Femur (tissue), 1 donor: Measurements from ENCODE around the gene LIN7C.
A peak's percentile ranks its signal among the peaks of the same experiment; 100 is the strongest.
"Not testable (repeated sequence)": the region's sequence is repeated elsewhere in the genome, so short reads cannot be mapped to it uniquely, and the experiment has no call there.

Source experiments
- DNase-seq: peaks from one replicate; pipeline ENCODE4 v3.0.0-alpha.2; 2017

The LIN7C gene, protein sequence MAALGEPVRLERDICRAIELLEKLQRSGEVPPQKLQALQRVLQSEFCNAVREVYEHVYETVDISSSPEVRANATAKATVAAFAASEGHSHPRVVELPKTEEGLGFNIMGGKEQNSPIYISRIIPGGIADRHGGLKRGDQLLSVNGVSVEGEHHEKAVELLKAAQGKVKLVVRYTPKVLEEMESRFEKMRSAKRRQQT

DNA sequence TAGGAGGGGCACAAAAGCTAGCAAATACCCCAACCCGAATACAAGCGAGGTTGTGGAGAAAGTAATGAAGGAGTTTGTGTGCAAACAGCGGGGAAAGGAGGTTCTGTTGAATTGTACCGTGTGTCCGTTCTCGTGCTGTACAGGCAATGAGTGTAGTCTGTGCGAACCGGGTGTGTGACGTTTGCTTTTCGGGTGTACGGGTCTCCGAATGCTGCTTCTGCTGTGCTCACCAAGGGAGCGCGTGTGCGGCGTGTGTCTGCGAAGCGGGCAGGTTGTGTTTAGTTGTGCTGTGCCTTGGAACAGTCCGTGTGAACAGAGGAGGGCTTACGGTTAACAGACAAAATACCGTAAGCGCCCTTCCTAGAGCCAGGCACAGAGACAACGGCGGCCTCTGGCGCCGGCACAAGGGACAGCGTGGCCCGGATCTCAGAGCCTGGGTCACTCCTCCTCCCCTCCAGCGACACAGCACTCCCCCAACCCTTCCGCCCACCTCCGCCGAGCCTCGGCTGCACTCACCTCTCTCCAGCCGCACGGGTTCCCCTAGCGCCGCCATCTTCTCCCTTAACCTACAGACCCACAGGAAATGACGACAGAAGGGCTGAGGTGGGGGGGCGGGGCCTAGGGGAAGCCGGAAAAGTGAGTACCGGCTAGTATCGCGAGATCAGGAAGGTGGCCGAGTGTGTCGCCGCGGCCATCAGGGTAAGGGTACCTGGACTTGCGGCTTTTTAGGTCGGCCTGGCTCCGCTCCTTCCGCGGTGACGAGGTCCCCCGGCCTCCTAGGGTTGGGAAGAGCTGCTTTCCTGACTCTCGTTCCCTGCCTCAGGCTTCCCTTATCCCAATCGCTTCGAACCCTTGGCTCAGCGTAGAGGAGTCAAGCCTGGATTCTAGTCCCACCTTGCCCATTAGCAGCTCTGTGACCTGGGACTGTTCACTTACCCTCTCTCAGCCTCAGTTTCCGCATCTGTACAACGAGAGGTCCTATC is at the start of gene LIN7C:
Gene LIN7C, minus strand, starts transcription at position 570 of the 983 bp plus-strand sequence. Its CDS starts 17 bp downstream, at position 553.
- DNase-seq: peak; percentile 98

DNA sequence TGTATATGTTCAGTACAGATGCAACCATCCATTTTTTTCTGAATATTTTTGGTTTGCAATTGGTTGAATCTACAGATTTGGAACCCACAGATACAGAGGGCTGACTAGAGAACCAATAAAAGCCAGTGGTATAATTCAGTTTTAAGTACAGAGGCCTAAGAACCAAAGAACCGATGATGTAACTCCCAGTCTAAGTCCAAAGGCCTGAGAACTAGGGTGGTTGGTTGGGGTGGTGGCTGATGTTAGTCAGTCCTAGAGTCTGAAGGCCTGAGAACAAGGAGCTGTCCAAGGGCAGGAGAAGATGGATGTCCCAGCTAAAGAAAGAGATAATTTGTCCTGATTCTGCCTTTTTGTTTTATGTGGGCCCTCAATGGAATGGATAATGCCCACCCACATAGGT is 48.7 kb upstream of the LIN7C start:
- no peak for DNase-seq

DNA sequence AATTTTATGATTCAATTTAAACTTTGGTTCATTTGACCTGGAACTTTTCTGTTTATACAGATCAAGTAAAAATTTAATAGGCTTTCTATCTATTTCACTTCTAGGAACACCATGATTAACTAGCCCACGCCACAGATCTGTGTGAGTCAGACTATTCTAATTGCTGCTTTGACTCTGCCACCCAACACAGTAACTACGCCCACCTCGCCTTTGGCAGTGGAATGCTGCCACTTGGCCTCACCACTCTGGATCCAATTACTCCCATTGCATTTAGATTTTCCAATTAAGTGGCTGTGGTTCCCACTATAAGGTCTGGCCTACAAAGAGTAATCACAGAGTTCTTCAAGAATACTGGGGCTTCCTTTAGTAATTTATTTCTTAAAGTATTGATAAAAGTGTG is 46.6 kb upstream of the LIN7C start:
- peak; percentile 26 for DNase-seq

DNA sequence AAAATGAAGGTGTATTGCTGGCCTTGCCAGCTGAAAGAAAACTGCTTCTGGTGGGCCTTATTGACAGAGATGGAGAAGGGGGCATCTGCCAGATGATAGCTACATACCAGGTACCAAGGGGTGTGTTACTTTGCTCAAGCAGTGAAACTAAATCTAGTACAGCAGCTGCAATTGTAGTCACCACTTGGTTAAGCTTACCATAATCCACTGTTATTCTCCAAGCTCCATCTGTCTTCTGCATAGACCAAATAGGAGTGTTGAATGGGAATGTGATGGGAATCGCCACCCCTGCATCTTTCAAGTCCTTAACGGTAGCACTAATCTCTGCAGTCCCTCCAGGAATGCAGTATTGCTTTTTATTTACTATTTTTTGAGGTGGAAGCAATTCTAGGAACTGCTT is 45.8 kb upstream of the LIN7C start:
- DNase-seq: no peak

DNA sequence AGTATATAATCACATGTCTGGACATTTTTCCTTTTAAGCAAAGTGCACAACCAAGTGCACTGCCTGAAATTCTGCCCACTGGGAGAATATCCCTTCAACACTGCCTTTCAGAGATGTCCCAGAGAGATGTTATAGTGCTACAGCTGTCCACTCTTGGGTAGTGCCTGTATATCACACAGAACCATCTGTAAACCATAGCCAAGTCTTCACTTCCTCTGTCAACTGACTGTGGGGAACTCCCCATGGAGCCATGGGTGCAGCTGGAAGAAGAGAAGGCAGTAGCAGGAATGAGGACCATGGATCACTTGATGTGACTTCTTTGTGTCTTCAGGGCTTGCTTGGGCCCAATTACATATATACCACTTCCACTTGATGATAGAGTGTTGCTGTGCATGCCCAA is 44.6 kb upstream of the LIN7C start:
- DNase-seq: no peak

DNA sequence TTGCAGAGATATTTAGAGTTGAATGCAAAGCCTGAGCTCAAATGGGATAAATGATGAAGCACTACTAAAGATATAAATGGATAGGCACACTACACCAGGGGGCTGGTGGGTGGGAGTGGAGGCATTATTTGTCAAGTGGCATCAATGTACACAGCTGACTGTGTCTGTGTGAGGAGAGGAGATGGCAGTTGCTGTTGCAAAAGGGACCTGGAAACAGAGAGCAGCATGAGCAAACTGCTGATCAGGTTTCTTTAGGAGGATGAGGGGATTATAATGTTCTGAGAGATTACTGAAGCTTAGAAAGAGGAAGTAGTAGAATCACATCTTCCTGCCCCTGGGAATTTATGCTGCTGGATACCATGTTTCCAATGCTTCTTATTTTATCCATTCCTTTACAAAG is 39.4 kb upstream of the LIN7C start:
- DNase-seq: no peak

DNA sequence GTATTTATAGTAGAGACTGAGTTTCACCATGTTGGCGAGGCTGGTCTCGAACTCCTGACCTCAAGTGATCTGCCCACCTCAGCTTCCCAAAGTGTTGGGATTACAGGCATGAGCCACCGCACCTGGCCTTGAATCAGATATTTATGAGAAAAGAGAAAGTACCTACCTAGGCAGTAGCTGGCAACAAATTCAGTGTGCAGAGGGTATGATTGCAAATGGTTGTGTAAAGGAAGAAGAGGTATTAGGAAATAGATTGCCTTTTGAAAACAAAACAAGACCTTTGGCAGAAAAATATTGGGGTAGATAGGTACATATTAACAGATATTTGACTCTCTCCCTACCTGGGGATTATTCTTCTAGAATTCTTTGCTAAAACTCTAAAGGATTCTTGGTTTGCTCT is 38.5 kb upstream of the LIN7C start:
- no peak for DNase-seq

DNA sequence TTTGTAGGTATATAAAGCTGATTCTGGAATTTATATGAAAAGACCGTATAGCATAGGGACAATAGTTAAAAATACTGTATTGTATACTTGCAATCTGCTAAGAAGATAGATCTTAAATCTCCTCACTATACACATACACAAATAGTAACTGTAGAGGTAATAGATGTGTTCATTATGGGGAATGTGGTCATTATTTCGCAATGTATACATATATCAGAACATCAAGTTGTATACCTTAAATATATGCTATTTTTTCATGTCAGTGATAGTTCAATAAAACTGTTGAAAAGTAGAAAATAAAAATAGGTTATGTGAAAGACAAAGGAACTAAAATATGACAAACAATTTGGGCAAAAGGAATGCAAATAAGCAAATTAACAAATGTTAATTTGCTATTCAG is 35.2 kb upstream of the LIN7C start:
- no peak for DNase-seq

DNA sequence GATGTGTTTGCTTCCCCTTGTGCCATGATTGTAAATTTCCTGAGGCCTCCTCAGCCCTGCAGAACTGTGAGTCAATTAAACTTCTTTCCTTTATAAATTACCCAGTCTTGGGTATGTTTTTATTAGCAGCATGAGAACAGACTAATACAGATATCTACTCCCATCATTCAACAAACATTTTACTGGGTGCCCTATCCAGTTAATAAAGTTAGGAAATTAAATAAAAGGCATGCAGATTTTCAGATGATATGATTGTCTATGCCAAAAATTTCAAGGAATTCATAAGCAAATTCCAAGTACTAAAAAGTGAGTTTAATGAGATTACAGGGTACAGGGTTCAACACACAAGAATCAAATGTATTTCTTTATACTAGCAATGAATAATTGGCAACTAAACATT is 33.5 kb upstream of the LIN7C start:
- DNase-seq: no peak

DNA sequence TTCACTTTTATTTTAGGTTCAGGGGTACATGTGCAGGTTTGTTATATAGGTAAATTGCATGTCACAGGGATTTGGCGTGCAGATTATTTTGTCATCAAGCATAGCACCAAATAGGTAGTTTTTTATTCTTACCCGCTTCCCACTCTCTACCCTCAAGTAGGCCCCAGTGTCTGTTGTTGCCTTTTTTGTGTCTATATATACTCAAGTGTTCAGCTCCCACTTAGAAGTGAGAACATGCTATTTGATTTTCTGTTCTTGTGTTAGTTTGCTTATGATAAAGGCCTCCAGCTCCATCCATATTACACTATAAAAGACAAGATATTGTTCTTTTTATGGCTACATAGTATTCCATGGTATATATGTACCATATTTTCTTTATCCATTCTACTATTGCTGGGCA is 28.5 kb upstream of the LIN7C start:
- DNase-seq: no peak

DNA sequence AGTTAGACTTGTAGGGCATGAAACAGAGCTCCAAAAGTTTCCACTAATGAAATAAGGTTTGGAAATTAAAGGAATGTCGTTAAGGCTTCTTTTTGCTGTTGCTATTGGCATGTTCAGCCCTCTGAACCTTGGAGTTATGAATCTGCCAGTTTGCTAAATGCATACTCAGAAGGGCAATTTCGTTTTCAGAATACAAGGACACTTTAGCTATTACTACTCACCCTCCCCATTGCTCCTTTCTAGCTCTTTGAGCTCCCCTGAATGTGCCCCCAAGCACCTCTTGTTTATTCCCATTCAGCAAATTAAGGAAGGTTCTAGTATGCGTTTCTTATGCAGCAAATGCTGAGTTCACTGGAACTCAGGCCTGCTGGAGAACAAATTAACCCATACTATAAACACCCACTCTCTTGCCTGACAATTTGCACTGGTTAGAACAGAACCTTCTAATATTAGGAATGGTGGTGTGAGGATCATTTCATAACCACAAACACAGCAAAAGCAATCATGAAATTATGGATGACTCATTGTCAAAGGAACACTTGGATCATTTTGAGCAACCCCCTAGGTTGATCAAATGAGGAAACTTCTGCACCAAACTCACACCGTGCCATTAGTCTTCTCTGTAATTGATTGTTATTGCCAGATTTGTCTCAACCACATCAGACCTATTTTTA is 26.2 kb upstream of the LIN7C start:
- DNase-seq: no peak

DNA sequence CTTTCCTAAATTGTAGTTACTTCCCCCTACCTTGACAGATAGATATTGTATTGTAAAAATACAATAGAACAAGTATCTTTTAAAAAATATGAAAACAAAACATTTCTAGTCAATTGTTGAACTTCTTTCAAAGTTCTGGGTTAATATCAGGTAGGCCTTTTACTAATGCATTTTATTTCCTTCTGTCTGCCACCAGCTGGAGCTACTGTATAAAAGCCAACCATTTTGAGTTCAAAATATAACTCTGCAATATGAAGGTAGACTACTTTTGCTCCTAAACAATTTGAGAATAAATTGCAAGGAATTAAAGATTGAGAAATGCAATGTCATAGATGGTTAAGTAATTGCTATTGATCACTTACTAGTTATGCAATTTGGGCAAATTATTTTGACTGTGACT is 22.1 kb upstream of the LIN7C start:
- DNase-seq: no peak

DNA sequence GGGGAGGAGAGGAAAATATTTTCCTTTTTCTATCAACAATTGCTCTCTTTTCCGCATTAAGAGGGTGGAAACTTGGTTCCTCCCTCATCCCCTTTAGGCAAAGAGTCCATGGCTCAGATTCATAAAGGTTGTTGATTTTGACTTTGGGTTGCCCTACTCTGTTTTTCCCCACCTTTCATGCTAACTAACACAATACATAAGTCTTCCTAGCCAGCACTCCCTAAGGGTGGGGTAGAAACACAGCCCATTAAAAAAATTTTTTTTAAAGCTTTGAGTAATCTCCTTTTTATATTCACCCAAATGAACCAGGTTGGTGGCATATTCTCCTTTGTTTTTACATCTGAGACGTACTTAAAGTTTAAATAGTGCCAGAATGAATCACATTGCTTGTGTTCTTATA is 20.0 kb upstream of the LIN7C start:
- DNase-seq: no peak

DNA sequence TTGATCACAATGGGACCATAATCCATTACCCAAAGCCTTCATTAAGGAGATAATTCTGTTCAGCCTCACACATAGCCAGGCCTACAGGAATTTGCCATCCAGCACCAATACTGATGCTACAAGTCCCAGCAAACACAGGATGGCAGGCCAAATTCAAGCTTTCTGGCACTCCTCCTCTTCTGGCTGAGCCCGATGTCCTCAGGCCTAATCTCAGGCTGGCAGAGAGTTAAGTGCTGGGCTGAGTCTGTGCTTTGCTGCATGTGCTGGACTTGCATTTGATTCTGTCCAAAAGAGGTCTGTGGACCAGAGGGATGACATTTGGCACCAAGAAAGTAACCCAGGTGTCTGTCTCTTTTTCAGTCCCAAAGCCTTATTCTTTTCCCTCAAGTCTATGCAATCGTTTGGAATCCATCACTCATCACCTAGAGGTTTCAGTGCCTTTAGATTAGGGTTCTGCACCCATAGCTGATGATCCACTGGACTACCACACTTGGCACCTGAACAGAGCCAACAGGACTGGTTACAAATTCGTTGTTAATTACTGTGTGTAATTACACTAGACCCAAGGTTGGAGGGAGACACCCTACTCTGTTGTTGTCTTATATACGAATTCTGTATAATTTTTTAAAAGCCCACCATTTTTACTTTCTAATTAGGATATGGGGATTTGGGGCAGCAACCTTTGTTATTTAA is 19.4 kb upstream of the LIN7C start:
- DNase-seq: no peak

DNA sequence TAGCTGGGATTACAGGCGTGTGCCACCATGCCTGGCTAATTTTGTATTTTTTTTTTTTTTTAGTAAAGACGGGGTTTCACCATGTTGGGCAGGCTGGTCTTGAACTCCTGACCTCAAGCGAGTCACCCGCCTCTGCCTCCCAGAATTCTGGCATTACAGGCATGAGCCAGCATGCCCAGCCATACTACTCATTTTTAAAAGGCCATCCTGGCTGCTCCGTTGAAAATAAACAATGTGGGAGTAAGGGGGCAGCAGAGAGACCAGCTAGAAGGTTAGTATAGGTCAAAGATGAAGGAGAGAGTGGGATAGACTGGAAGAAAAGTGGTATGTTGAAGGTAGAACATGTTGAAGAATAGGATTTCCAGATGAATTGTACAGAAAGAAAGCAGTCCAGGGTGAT is 17.6 kb upstream of the LIN7C start:
- no peak for DNase-seq

DNA sequence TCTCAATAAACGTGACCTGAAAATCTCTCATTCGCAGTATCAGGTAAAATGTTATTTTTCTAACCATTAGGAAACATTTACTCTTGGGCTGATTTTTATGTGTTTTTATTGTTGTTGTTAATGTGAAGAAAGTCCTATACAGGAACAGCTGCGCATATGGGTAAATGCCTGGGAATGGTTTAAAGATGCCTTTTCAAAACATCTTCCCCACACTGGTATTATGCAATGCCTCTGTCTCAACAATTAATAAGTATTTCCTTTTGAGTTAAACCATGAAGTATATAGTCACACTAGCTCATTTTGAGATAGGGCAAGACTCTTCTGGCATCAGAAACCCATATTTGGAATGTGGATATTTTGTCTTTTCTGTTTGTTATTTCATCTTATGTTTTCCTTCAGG is 13.7 kb upstream of the LIN7C start:
- DNase-seq: no peak

DNA sequence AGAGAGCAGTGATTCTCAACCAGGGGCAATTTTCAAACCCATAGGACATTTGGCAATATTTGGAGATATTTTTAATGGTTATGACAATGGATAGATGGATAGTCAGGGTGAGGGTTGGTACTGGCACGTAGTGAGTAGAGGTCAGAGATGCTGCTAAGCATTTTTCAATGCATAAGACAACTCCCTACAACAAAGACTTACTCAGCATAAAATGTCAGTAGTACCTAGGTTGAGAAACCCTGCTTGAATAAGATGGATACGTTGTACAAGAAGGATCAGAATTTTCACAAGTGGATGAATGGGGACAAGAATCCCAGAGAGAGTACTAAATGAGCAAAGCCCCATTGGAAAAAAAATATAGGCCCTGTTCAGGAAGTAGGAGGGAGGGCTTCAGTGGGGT is 11.9 kb upstream of the LIN7C start:
- DNase-seq: no peak

DNA sequence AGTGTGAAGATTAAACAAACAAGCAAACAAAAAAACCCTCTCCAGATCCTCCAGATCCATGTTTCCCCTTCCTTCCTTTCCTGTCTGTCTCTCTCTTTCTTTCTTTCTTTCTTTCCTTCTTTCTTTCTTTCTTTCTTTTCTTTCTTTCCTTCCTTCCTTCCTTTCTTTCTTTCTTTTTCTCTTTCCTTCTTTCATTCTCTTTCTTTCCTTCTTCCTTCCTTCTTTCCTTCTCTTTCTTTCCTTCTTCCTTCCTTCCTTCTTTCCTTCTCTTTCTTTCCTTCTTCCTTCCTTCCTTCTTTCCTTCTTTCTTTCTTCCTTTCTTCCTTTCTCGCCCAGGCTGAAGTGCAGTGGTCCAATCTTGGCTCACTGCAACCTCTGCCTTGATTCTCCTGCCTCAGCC is 10.9 kb upstream of the LIN7C start:
- DNase-seq: not testable (repeated sequence)

DNA sequence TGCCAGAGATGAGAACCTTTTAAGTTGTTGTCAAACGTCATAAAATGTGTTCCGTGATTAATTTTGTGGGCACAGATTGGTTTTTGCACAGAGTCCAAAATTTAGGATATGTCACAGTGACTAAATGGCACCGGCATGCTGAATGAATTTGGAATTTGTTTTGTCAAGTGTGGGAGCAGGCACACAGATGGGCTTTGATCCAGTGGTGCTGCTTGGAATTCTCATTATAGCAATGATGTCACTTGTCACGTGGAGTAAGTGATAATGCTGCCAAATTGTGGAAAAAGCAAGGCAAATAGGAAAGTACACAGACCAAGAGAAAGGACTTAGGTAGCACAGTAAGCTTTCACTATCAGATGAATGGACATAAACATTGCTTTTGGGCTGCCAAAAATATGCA is 8.0 kb upstream of the LIN7C start:
- DNase-seq: no peak

DNA sequence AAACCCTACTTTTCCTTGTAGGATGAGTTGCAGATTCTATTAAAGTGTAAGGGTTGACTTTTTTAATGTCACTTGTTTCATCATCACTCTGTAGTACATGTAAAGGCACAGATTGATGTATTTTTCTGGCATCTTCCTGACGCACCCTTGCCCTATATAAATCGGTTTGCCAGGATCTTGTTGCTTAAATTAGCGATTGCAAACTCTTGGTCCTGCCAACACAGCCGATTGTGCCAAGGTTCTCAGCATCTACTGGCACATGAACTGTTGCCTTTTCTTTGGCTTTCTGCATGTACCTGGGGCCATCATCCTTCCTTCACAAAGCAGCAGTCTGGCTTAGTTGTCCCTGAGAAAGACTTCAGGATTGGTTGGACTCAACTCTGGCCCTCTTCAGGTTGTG is 7.5 kb upstream of the LIN7C start:
- DNase-seq: no peak

DNA sequence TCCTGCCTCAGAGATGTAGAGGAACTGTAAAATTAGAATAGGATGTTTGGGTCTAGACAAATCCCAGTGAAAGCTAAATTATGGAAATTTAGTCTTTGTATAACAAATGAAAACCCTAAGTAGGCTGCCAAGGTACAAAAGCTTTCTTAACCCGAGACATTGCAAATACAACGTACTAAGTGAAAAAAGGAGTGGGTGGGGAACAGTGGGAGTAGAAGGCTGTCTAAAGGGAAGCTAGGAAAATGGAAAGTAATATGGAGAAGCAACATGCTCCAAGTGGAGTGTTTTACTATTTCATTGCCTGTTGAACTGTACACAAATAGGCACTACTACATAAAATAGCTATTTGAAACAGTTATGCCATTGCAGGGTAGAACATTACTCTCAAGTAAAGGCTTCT is 6.8 kb upstream of the LIN7C start:
- no peak for DNase-seq

DNA sequence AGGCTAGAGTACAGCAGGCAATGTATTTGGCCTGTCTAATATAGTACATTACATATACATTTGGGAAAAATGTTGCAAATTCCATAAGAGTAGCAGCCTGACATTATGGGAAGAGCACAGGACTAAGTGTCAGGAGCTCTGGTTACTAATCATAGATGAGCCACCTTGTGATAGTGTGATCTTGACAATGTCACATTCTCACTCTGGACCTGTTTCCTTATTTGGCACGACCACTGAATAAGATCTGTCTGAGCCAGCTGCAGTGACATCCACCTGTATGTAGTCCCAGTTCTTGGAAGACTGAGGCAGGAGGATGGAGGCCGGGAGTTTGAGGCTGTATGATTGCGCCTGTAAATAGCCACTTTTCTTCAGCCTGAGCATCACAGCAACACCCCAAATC is 5.7 kb upstream of the LIN7C start:
- no peak for DNase-seq

DNA sequence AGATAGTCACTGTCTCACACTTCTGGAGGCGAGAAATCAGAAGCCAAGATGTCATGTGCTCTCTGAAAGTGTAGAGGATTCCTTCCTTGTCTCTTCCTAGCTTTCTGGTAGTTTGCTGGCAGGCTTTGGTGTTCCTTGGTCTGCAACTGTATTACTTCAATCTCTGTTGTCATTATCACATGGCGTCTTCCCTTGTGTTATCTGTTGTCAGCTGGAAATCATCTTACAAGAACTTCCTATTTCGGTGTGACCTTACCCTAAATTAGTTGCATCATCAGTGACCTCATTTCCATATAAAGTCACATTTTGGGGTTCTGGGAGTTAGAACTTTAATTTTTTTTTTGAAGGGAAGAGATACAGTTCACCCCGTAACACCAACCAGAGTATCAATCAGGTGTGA is 3.3 kb upstream of the LIN7C start:
- DNase-seq: no peak
